GM12878 (cell line): ENCODE data around the gene TMEM41B. TPM values are rescaled to one million over a fixed set of nuclear protein-coding genes. Genes with fewer than 3 reads are reported as not detected.

Experiments used
- ATAC-seq: fragments of 200-7000 bp; cut with Tn5 transposase; 3 replicates; pipeline ENCODE4 v1.9.1; 2020; ENCODE audit warnings: mild to moderate bottlenecking, moderate library complexity
- BruUV-seq: library from RNA; stranded (reverse); fragments of 400-500 nt; replicated peaks from 2 replicates; lab custom pipeline; 2021; lab: Mats Ljungman, UMichigan
- CTCF ChIA-PET: fragments of 300-600 bp; sonication (Branson Sonifier 250); formaldehyde crosslinking; extraction: SDS; loops from one replicate; lab custom pipeline; 2021; ENCODE audit warnings: inconsistent platforms; lab: Yijun Ruan, JAX
- POLR2A ChIA-PET: fragments of 350-600 bp; formaldehyde crosslinking; extraction: SDS; loops from one replicate; lab custom pipeline; 2021; ENCODE audit warnings: inconsistent platforms; lab: Charles Lee
- RAD21 ChIA-PET: fragments of 300-600 bp; sonication (Branson Sonifier 250); formaldehyde crosslinking; loops from one replicate; lab custom pipeline; 2023; ENCODE audit warnings: antibody characterized with exemption; ENCODE audit not compliant: unreplicated experiment; lab: Charles Lee
- SMC1A ChIA-PET: fragments of 300-600 bp; sonication (Branson Sonifier 250); formaldehyde crosslinking; loops from one replicate; lab custom pipeline; 2023; ENCODE audit not compliant: unreplicated experiment, uncharacterized antibody; lab: Charles Lee
- DNase-seq: peaks from one replicate; pipeline ENCODE4 v3.0.0-alpha.2; 2011; ENCODE audit warnings: low read depth, low spot score
- FAIRE-seq: peaks from 3 replicates; lab custom pipeline; 2011; peaks lifted over from hg19 to GRCh38; lab: Jason Lieb, UNC
- H2AFZ ChIP-seq: 2 replicates; pipeline ENCODE4 v1.6.0; 2011; ENCODE audit warnings: low read depth, low read length, control low read depth; ENCODE audit not compliant: control insufficient read depth
- H3K27ac ChIP-seq: 2 replicates; pipeline ENCODE4 v1.5.1; 2011; ENCODE audit warnings: control low read depth; ENCODE audit not compliant: control insufficient read depth, insufficient read depth
- H3K27me3 ChIP-seq, 2 experiments: replicated peaks in 1 of 2; 2 replicates each; pipeline versions ENCODE4 v1.6.0 to v1.6.1; 2011; ENCODE audit warnings: low read length in 1 of 2; ENCODE audit not compliant: control insufficient read depth in 2 of 2, insufficient read depth in 2 of 2
- H3K36me3 ChIP-seq, 2 experiments: 2 replicates each; pipeline ENCODE4 v1.5.1; 2011; ENCODE audit warnings: low read length in 1 of 2; ENCODE audit not compliant: control insufficient read depth in 2 of 2, insufficient read depth in 2 of 2
- H3K4me1 ChIP-seq: 2 replicates; pipeline ENCODE4 v1.6.1; 2011; ENCODE audit warnings: mild to moderate bottlenecking, low read length, moderate library complexity, mixed read lengths; ENCODE audit not compliant: control insufficient read depth, insufficient read depth
- H3K4me2 ChIP-seq: 2 replicates; pipeline ENCODE4 v1.6.0; 2011; ENCODE audit warnings: control low read depth; ENCODE audit not compliant: control insufficient read depth, insufficient read depth
- H3K4me3 ChIP-seq: fragments of 200-600 bp; sonication (generic); 2 replicates; pipeline ENCODE4 v1.5.1; 2016
- H3K79me2 ChIP-seq: 2 replicates; pipeline ENCODE4 v1.6.0; 2011; ENCODE audit warnings: low read length; ENCODE audit not compliant: control insufficient read depth, insufficient read depth
- H3K9ac ChIP-seq: 2 replicates; pipeline ENCODE4 v1.8.0; 2011; ENCODE audit warnings: low read length, control low read depth, mixed read lengths; ENCODE audit not compliant: control insufficient read depth, insufficient read depth
- H3K9me3 ChIP-seq: replicated peaks from 3 replicates; pipeline ENCODE4 v1.5.1; 2011; ENCODE audit warnings: mild to moderate bottlenecking, low read length; ENCODE audit not compliant: control insufficient read depth, insufficient read depth
- H4K20me1 ChIP-seq: 2 replicates; pipeline ENCODE4 v1.6.0; 2011; ENCODE audit not compliant: control insufficient read depth, insufficient read depth
- FOXM1 ChIP-seq: IDR thresholded peaks from 2 replicates; pipeline ENCODE4 v1.6.1; 2012; ENCODE audit warnings: low read depth, mild to moderate bottlenecking, inconsistent platforms, low read length, moderate library complexity
- NRF1 ChIP-seq: conservative IDR thresholded peaks from 2 replicates; pipeline ENCODE4 v1.6.1; 2011; ENCODE audit warnings: mild to moderate bottlenecking, low read depth, low read length, improper control_type of control experiment
- PAX8 ChIP-seq: fragments of 450-650 bp; IDR thresholded peaks from 2 replicates; pipeline ENCODE4 v1.6.1; 2017; ENCODE audit warnings: mild to moderate bottlenecking, moderate library complexity
- SP1 ChIP-seq: IDR thresholded peaks from one replicate; pipeline ENCODE4 v1.6.1; 2011; ENCODE audit warnings: low read depth, low read length
- SUZ12 ChIP-seq: fragments of 200-600 bp; sonication (generic); IDR thresholded peaks from one replicate; pipeline ENCODE4 v1.6.1; 2018; ENCODE audit warnings: antibody characterized with exemption, mild to moderate bottlenecking; ENCODE audit not compliant: unreplicated experiment
- ZNF207 ChIP-seq: fragments of 450-650 bp; IDR thresholded peaks from 2 replicates; pipeline ENCODE4 v1.6.1; 2014; ENCODE audit warnings: antibody characterized with exemption, mild to moderate bottlenecking, borderline replicate concordance
- ZNF24 ChIP-seq: fragments of 450-650 bp; IDR thresholded peaks from 2 replicates; pipeline ENCODE4 v1.6.1; 2017; ENCODE audit warnings: antibody characterized with exemption, mild to moderate bottlenecking
- ZNF274 ChIP-seq: IDR thresholded peaks from one replicate; pipeline ENCODE4 v1.8.0; 2011; ENCODE audit not compliant: insufficient read length, insufficient read depth
- ZNF622 ChIP-seq: fragments of 450-650 bp; IDR thresholded peaks from 2 replicates; pipeline ENCODE4 v1.6.1; 2017; ENCODE audit warnings: mild to moderate bottlenecking, inconsistent platforms
- WGBS: methylation state at CpG from one replicate; pipeline ENCODE4 v1.1.6; 2016; ENCODE audit warnings: low lambda C conversion rate; ENCODE audit not compliant: insufficient replicate concordance, insufficient coverage; ENCODE audit errors: missing lambda C conversion rate; 5-methylcytosine and 5-hydroxymethylcytosine counted together
- in situ Hi-C: fragments of 300-500 bp; cut with MboI; formaldehyde crosslinking; loops from 9 replicates; pipeline ENCODE4 v1.14.3; 2018; ENCODE audit warnings: mixed read lengths
- intact Hi-C: fragments of 100-400 bp; cut with micrococcal nuclease; formaldehyde crosslinking; loops from one replicate; pipeline ENCODE4 v1.14.2; 2022; ENCODE audit not compliant: unreplicated experiment
- polyA plus RNA-seq, 11 experiments: library from polyadenylated mRNA; depleted of rRNA in 4 of 11; unstranded in 6 of 11; stranded (reverse) in 5 of 11; fragments of >200 nt; fragmentation: Nextera tagmentation in 4 of 11; fragmentation: Illumina TruSeq in 1 of 11; extraction: Ambion mirVana in 4 of 11; extraction: Trizol in 1 of 11; gene quantifications; 1 replicate in 1 of 11; 2 replicates in 10 of 11; pipeline versions ENCODE4 v1.2.1 to v1.2.3, GENCODE V29; 2011 to 2016; ENCODE audit warnings: inconsistent platforms in 2 of 11, missing spikeins in 2 of 11, low read depth in 1 of 11
- total RNA-seq, 4 experiments: library from RNA; depleted of rRNA in 3 of 4; stranded (reverse); fragments of >200 nt in 3 of 4; fragmentation: Illumina TruSeq in 1 of 4; extraction: Trizol in 1 of 4; gene quantifications; 2 replicates each; pipeline versions ENCODE4 v1.2.1 to v1.2.3, GENCODE V29; 2013 to 2021
- TF ChIP-seq, protein P1 (sequence below): fragments of 450-650 bp; IDR thresholded peaks from 2 replicates; pipeline ENCODE4 v1.6.1; 2017; ENCODE audit warnings: mild to moderate bottlenecking, moderate library complexity
- TF ChIP-seq, protein P2 (sequence below): fragments of 450-650 bp; IDR thresholded peaks from 2 replicates; pipeline ENCODE4 v1.6.1; 2016; ENCODE audit warnings: mild to moderate bottlenecking
- TF ChIP-seq, protein P3 (sequence below): fragments of 450-650 bp; IDR thresholded peaks from 2 replicates; pipeline ENCODE4 v1.6.1; 2017; ENCODE audit warnings: antibody characterized with exemption, mild to moderate bottlenecking, moderate library complexity

The TMEM41B gene
- total and polyA plus RNA-seq, 10 of the 15 experiments (the other 5 are each of a cell fraction or from before 2014, with no cell fraction given) = 8.0 to 31.0 (median 20.5) TPM

DNA sequence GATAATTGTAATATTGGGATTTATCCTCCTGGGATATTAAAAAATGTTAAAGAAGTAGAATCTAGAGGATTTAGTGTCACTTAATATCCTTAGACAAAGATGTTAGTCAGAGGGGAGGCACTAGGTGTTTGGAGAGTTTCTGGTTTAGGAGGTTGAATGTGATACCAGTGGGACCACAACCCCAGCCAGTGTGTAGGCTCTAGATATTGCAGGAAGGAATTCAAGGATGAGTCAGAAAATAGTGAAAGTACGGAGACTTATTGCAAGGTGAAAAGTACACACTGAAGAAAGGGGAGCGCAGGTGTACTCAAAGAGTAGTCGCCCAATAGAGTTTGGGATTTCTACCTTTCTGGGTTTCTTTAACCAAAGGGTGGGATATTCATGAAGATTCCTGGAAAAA, 5.7 kb upstream of the TMEM41B start:
- intact Hi-C loops = no loop called here
- H3K4me2 ChIP-seq = no peak overlapping the region
- ChIA-PET CTCF (no interaction called here), RAD21 (no interaction called here), POLR2A (no interaction called here), SMC1A (no interaction called here)
- no peak for DNase-seq
- peaks cover 2% of the 10 kb centered on the region; the same call in 1 of the 2 replicates for H3K4me1 ChIP-seq
- TF ChIP-seq SUZ12 = no peak
- TF ChIP-seq, protein P1, sequence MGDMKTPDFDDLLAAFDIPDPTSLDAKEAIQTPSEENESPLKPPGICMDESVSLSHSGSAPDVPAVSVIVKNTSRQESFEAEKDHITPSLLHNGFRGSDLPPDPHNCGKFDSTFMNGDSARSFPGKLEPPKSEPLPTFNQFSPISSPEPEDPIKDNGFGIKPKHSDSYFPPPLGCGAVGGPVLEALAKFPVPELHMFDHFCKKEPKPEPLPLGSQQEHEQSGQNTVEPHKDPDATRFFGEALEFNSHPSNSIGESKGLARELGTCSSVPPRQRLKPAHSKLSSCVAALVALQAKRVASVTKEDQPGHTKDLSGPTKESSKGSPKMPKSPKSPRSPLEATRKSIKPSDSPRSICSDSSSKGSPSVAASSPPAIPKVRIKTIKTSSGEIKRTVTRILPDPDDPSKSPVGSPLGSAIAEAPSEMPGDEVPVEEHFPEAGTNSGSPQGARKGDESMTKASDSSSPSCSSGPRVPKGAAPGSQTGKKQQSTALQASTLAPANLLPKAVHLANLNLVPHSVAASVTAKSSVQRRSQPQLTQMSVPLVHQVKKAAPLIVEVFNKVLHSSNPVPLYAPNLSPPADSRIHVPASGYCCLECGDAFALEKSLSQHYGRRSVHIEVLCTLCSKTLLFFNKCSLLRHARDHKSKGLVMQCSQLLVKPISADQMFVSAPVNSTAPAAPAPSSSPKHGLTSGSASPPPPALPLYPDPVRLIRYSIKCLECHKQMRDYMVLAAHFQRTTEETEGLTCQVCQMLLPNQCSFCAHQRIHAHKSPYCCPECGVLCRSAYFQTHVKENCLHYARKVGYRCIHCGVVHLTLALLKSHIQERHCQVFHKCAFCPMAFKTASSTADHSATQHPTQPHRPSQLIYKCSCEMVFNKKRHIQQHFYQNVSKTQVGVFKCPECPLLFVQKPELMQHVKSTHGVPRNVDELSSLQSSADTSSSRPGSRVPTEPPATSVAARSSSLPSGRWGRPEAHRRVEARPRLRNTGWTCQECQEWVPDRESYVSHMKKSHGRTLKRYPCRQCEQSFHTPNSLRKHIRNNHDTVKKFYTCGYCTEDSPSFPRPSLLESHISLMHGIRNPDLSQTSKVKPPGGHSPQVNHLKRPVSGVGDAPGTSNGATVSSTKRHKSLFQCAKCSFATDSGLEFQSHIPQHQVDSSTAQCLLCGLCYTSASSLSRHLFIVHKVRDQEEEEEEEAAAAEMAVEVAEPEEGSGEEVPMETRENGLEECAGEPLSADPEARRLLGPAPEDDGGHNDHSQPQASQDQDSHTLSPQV = no peak
- TF ChIP-seq NRF1 = no peak
- no peak for TF ChIP-seq ZNF24
- no peak for TF ChIP-seq FOXM1
- TF ChIP-seq PAX8 = no peak
- TF ChIP-seq ZNF207 = no peak
- TF ChIP-seq ZNF622 = no peak
- TF ChIP-seq SP1 = no peak
- TF ChIP-seq, protein P2, sequence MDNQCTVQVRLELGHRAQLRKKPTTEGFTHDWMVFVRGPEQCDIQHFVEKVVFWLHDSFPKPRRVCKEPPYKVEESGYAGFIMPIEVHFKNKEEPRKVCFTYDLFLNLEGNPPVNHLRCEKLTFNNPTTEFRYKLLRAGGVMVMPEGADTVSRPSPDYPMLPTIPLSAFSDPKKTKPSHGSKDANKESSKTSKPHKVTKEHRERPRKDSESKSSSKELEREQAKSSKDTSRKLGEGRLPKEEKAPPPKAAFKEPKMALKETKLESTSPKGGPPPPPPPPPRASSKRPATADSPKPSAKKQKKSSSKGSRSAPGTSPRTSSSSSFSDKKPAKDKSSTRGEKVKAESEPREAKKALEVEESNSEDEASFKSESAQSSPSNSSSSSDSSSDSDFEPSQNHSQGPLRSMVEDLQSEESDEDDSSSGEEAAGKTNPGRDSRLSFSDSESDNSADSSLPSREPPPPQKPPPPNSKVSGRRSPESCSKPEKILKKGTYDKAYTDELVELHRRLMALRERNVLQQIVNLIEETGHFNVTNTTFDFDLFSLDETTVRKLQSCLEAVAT = no peak
- TF ChIP-seq, protein P3, sequence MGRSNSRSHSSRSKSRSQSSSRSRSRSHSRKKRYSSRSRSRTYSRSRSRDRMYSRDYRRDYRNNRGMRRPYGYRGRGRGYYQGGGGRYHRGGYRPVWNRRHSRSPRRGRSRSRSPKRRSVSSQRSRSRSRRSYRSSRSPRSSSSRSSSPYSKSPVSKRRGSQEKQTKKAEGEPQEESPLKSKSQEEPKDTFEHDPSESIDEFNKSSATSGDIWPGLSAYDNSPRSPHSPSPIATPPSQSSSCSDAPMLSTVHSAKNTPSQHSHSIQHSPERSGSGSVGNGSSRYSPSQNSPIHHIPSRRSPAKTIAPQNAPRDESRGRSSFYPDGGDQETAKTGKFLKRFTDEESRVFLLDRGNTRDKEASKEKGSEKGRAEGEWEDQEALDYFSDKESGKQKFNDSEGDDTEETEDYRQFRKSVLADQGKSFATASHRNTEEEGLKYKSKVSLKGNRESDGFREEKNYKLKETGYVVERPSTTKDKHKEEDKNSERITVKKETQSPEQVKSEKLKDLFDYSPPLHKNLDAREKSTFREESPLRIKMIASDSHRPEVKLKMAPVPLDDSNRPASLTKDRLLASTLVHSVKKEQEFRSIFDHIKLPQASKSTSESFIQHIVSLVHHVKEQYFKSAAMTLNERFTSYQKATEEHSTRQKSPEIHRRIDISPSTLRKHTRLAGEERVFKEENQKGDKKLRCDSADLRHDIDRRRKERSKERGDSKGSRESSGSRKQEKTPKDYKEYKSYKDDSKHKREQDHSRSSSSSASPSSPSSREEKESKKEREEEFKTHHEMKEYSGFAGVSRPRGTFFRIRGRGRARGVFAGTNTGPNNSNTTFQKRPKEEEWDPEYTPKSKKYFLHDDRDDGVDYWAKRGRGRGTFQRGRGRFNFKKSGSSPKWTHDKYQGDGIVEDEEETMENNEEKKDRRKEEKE = no peak
- no peak for TF ChIP-seq ZNF274
- H3K27me3 ChIP-seq = no peaks in the 10 kb centered on the region
- no peak for ATAC-seq
- no peak overlapping the region for H3K27ac ChIP-seq
- no peaks in the 10 kb centered on the region for H3K79me2 ChIP-seq
- no peaks in the 10 kb centered on the region for H3K36me3 ChIP-seq
- no TSS peak for BruUV-seq
- H3K9ac ChIP-seq = no peak overlapping the region
- H2AFZ ChIP-seq = no peak overlapping the region
- WGBS = 87% methylated on average over 3 of the region's 3 CpGs
- H3K4me3 ChIP-seq = no peak overlapping the region
- no peaks in the 10 kb centered on the region for H4K20me1 ChIP-seq
- in situ Hi-C loops = no loop called here
- no peaks in the 10 kb centered on the region for H3K9me3 ChIP-seq
- FAIRE-seq = no peak
